ENCODE results near the gene GRIA1.
"Not testable (repeated sequence)": the region's sequence is repeated elsewhere in the genome, so short reads cannot be mapped to it uniquely, and the experiment has no call there.

Gene GRIA1

GRCh38 chr5:153792305-153792704, 301.8 kb downstream of the GRIA1 start:
- no peak for DNase-seq

- no peak for DNase-seq
These were observed 303.2 kb downstream of the GRIA1 start for GRCh38 chr5:153793699-153794098.

GRCh38 chr5:153794327-153794726, 303.9 kb downstream of the GRIA1 start:
- no peak for DNase-seq

GRCh38 chr5:153796527-153796926, 306.1 kb downstream of the GRIA1 start:
- DNase-seq, result no peak

GRCh38 chr5:153797484-153797883, 307.0 kb downstream of the GRIA1 start:
- DNase-seq, result no peak

- DNase-seq, result no peak
These were observed 308.4 kb downstream of the GRIA1 start for GRCh38 chr5:153798830-153799229.

GRCh38 chr5:153799466-153799865, 309.0 kb downstream of the GRIA1 start:
- DNase-seq, result no peak

- no peak for DNase-seq
These were observed 311.8 kb downstream of the GRIA1 start for GRCh38 chr5:153802050-153802821.

GRCh38 chr5:153807801-153808200, 317.3 kb downstream of the GRIA1 start:
- DNase-seq, result no peak

- DNase-seq, result no peak
These were observed 318.7 kb downstream of the GRIA1 start for GRCh38 chr5:153809166-153809565.

- DNase-seq, result no peak
These were observed 323.4 kb downstream of the GRIA1 start for GRCh38 chr5:153813901-153814300.

- no peak for DNase-seq
These were observed 326.4 kb downstream of the GRIA1 start for GRCh38 chr5:153816870-153817269.

GRCh38 chr5:153818626-153819025, 328.2 kb downstream of the GRIA1 start:
- no peak for DNase-seq

GRCh38 chr5:153823036-153823435, 332.6 kb downstream of the GRIA1 start:
- DNase-seq, result no peak

- no peak for DNase-seq
These were observed 334.4 kb downstream of the GRIA1 start for GRCh38 chr5:153824909-153825308.

- DNase-seq, result no peak
These were observed 336.9 kb downstream of the GRIA1 start for GRCh38 chr5:153827397-153827796.

- DNase-seq, result no peak
These were observed 339.1 kb downstream of the GRIA1 start for GRCh38 chr5:153829510-153830065.

- no peak for DNase-seq
These were observed 341.5 kb downstream of the GRIA1 start for GRCh38 chr5:153831973-153832372.

GRCh38 chr5:153835891-153836515, 345.5 kb downstream of the GRIA1 start:
- no peak for DNase-seq

GRCh38 chr5:153849303-153850113, 359.0 kb downstream of the GRIA1 start:
- DNase-seq, result not testable (repeated sequence)

GRCh38 chr5:153860195-153860886, 369.9 kb downstream of the GRIA1 start:
- no peak for DNase-seq

- DNase-seq, result not testable (repeated sequence)
These were observed 372.4 kb downstream of the GRIA1 start for GRCh38 chr5:153862906-153863305.
